Smooth muscle cell (in vitro differentiated cells): ENCODE data around the gene DSP. TPM values are rescaled to one million over a fixed set of nuclear protein-coding genes. Genes with fewer than 3 reads are reported as not detected.
A peak's percentile ranks its signal among the peaks of the same experiment; 100 is the strongest.

Source experiments
- DNase-seq: peaks from one replicate; lab custom pipeline; 2025; ENCODE audit not compliant: unreplicated experiment; lab: John Stamatoyannopoulos, UW
- H2AFZ ChIP-seq: fragments of 200-600 bp; sonication (generic); 2 replicates; pipeline ENCODE4 v1.6.0; 2016; ENCODE audit warnings: antibody characterized with exemption, low read depth, mild to moderate bottlenecking
- H3F3A ChIP-seq: fragments of 200-600 bp; sonication (generic); 2 replicates; pipeline ENCODE4 v1.6.0; 2017; ENCODE audit warnings: antibody characterized with exemption, low read depth
- H3K27ac ChIP-seq: fragments of 200-600 bp; sonication (generic); 2 replicates; pipeline ENCODE4 v1.5.1; 2016; ENCODE audit warnings: low read depth, mild to moderate bottlenecking
- H3K27me3 ChIP-seq: fragments of 200-600 bp; sonication (generic); 2 replicates; pipeline ENCODE4 v1.6.1; 2016; ENCODE audit warnings: low read depth, mild to moderate bottlenecking
- H3K36me3 ChIP-seq: fragments of 200-600 bp; sonication (generic); 2 replicates; pipeline ENCODE4 v1.5.1; 2016; ENCODE audit warnings: low read depth
- H3K4me1 ChIP-seq: fragments of 200-600 bp; sonication (generic); 2 replicates; pipeline ENCODE4 v1.5.1; 2016; ENCODE audit warnings: low read depth
- H3K4me2 ChIP-seq: fragments of 200-600 bp; sonication (generic); 2 replicates; pipeline ENCODE4 v1.6.0; 2016; ENCODE audit warnings: mild to moderate bottlenecking
- H3K4me3 ChIP-seq: fragments of 200-600 bp; sonication (generic); 2 replicates; pipeline ENCODE4 v1.5.1; 2016; ENCODE audit warnings: mild to moderate bottlenecking
- H3K79me2 ChIP-seq: fragments of 200-600 bp; sonication (generic); 2 replicates; pipeline ENCODE4 v1.6.0; 2016; ENCODE audit warnings: low read depth, mild to moderate bottlenecking
- H3K9ac ChIP-seq: fragments of 200-600 bp; sonication (generic); 2 replicates; pipeline ENCODE4 v1.6.0; 2016; ENCODE audit warnings: low read depth
- H3K9me3 ChIP-seq: fragments of 200-600 bp; sonication (generic); replicated peaks from 2 replicates; pipeline ENCODE4 v1.5.1; 2016; ENCODE audit warnings: low read depth
- H4K20me1 ChIP-seq: fragments of 200-600 bp; sonication (generic); 2 replicates; pipeline ENCODE4 v1.6.0; 2016; ENCODE audit warnings: low read depth
- WGBS: methylation state at CpG from one replicate; pipeline ENCODE4 v1.1.7; 2016; ENCODE audit warnings: low lambda C conversion rate; 5-methylcytosine and 5-hydroxymethylcytosine counted together
- polyA plus RNA-seq: library from polyadenylated mRNA; unstranded; fragments of >200 nt; fragmentation: Nextera tagmentation; extraction: Ambion mirVana; gene quantifications from 2 replicates; pipeline ENCODE4 v1.2.1, GENCODE V29; 2016
- total RNA-seq: library from RNA; depleted of rRNA; stranded (reverse); fragments of >200 nt; gene quantifications from 2 replicates; pipeline ENCODE4 v1.2.3, GENCODE V29; 2014
- TF ChIP-seq, protein P1 (sequence below): fragments of 200-600 bp; sonication (generic); IDR thresholded peaks from 2 replicates; pipeline ENCODE4 v1.5.1; 2017; ENCODE audit warnings: borderline replicate concordance, mild to moderate bottlenecking, antibody characterized with exemption; ENCODE audit not compliant: insufficient read depth, poor library complexity, severe bottlenecking

DSP gene
- total and polyA plus RNA-seq, 2 experiments from 2014 or later = 64.1 to 347 TPM

DNA sequence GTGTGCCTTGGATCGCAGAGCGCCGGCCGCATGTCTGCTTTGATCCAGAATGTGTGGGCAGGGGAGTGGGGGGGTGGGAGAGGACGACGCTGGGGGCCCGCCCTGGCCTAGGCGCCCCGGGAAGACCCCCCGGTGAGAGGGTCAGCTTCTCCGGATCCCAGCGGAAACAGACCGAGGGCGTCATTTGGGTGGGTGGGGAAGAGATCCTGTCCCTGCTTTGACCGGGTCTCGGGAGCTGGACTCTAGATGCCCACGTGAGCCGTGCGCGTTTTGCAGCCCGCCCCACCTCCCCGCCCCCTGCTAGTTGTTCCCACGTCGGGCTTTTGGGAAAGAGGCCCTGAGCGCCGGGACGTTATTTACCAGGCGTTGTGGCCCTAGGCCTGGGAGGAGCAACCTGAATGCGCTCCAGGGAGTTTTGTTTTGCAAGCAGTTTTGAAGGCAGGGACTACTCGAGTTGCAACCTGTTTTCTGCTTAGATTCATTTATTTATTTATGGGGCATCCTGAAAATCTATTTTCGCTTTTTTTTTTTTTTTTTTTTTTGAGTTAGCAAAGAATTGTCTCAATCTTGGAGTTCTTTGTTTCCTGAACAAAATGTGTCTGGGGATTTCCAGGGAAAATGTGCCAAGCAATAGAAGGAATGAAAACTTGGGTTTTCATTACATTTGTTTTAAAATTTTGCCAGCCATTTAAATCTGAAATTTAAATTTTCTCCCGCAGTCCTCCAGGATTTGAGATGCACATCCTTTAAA is 1.6 kb downstream of the DSP start:
- H2AFZ ChIP-seq = peak overlapping the region; percentile 6
- H3K9me3 ChIP-seq = no peaks in the 10 kb centered on the region
- TF ChIP-seq, protein P1, sequence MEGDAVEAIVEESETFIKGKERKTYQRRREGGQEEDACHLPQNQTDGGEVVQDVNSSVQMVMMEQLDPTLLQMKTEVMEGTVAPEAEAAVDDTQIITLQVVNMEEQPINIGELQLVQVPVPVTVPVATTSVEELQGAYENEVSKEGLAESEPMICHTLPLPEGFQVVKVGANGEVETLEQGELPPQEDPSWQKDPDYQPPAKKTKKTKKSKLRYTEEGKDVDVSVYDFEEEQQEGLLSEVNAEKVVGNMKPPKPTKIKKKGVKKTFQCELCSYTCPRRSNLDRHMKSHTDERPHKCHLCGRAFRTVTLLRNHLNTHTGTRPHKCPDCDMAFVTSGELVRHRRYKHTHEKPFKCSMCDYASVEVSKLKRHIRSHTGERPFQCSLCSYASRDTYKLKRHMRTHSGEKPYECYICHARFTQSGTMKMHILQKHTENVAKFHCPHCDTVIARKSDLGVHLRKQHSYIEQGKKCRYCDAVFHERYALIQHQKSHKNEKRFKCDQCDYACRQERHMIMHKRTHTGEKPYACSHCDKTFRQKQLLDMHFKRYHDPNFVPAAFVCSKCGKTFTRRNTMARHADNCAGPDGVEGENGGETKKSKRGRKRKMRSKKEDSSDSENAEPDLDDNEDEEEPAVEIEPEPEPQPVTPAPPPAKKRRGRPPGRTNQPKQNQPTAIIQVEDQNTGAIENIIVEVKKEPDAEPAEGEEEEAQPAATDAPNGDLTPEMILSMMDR = no peak
- H4K20me1 ChIP-seq = peaks cover 63% of the 10 kb centered on the region
- DNase-seq = no peak
- peaks cover 61% of the 10 kb centered on the region for H3K79me2 ChIP-seq
- peak overlapping the region; percentile 87 for H3K27ac ChIP-seq
- peak overlapping the region; percentile 93 for H3K4me3 ChIP-seq
- no peaks in the 10 kb centered on the region for H3K36me3 ChIP-seq
- H3K27me3 ChIP-seq = no peaks in the 10 kb centered on the region
- peak overlapping the region; percentile 89 for H3K9ac ChIP-seq
- peaks cover 21% of the 10 kb centered on the region for H3F3A ChIP-seq
- H3K4me1 ChIP-seq = peaks cover 41% of the 10 kb centered on the region
- 2% methylated on average over 20 of the region's 32 CpGs for WGBS
- H3K4me2 ChIP-seq = peak overlapping the region; percentile 85

DNA sequence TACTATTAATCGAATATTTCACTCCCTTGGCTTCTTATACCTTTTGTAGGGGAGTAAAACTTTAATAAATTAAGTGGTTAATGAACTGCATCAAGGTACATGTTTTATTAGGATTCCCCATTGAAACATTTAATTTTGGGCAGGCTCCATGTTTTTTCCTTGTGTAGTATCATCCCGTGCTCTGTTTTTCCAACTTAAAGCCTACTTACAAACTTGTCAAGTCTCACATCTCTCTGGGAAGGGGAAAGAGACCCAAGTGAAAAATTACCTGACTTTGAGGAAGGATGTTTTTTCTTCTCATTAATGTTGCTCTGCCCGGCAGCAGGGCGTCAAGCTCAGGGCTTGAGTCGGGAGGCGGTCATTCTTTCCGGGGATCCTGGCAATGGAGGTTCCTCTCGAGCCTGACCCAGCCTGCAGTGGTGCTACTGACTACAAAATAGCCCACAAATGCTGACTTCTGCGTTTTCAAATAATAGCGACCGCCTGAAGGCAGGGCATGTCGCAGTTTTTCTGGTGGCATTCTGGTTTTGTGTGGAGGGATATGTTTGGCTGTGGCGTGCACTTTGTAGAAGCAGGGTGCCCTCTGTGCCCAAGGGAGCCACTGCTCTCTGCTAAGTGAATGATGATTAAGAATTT is 2.4 kb downstream of the DSP start:
- Histone ChIP-seq H3K4me1 (peaks cover 49% of the 10 kb centered on the region), H3K79me2 (peaks cover 69% of the 10 kb centered on the region), H3F3A (peaks cover 21% of the 10 kb centered on the region), H4K20me1 (peaks cover 71% of the 10 kb centered on the region), H3K9me3 (no peaks in the 10 kb centered on the region), H3K4me2 (peak overlapping the region; percentile 85), H3K27me3 (no peaks in the 10 kb centered on the region), H2AFZ (peak overlapping the region; percentile 51), H3K27ac (peak overlapping the region; percentile 87), H3K36me3 (no peaks in the 10 kb centered on the region), H3K4me3 (peak overlapping the region; percentile 93), H3K9ac (peak overlapping the region; percentile 89)
- DNase-seq = no peak
- TF ChIP-seq, protein P1 = no peak
- WGBS = 18% methylated on average over 13 of the region's 13 CpGs

- Histone ChIP-seq H4K20me1 (peaks cover 78% of the 10 kb centered on the region), H3K4me3 (peak overlapping the region; percentile 93), H3K36me3 (no peaks in the 10 kb centered on the region), H3F3A (peaks cover 19% of the 10 kb centered on the region), H2AFZ (no peak overlapping the region), H3K9ac (peak overlapping the region; percentile 89), H3K27ac (peak overlapping the region; percentile 87), H3K27me3 (no peaks in the 10 kb centered on the region), H3K4me2 (peak overlapping the region; percentile 85), H3K79me2 (peaks cover 76% of the 10 kb centered on the region), H3K9me3 (no peaks in the 10 kb centered on the region), H3K4me1 (peaks cover 49% of the 10 kb centered on the region)
- TF ChIP-seq, protein P1 = no peak
- DNase-seq = no peak
- WGBS = 48% methylated on average over 3 of the region's 3 CpGs
Observed at GRCh38 chr6:7544597-7544996, 3.1 kb downstream of the DSP start.
